ENCODE data around the gene MDN1.

DNA sequence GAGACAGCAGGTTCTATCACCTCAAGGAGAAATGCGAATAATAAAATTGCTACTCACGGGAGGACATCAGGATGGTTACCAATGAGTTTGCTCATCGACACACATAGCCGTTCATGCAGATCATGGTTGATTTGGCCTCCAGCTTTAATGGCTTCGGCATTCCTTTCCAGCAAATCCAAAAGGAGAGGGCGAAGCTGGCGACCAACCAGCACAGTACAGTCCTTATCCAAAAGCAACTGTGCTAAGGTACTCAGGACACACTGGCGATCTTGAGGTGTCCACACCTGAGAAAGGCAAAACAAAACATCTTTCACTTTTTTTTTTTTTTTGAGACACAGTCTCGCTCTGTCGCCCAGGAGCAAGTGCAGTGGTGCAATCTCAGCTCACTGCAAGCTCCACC lies 16.3 kb downstream of the MDN1 start:
- no peak for TF ChIP-seq EZH2phosphoT487 (IDR thresholded peaks at IDR 0.05; ENCODE audit: borderline replicate concordance, low read depth, low read length)
- TF ChIP-seq, protein P1, sequence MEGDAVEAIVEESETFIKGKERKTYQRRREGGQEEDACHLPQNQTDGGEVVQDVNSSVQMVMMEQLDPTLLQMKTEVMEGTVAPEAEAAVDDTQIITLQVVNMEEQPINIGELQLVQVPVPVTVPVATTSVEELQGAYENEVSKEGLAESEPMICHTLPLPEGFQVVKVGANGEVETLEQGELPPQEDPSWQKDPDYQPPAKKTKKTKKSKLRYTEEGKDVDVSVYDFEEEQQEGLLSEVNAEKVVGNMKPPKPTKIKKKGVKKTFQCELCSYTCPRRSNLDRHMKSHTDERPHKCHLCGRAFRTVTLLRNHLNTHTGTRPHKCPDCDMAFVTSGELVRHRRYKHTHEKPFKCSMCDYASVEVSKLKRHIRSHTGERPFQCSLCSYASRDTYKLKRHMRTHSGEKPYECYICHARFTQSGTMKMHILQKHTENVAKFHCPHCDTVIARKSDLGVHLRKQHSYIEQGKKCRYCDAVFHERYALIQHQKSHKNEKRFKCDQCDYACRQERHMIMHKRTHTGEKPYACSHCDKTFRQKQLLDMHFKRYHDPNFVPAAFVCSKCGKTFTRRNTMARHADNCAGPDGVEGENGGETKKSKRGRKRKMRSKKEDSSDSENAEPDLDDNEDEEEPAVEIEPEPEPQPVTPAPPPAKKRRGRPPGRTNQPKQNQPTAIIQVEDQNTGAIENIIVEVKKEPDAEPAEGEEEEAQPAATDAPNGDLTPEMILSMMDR (conservative IDR thresholded peaks at IDR 0.05; ENCODE audit: low read length) = no peak

Data from OCI-LY7 (cell line).